HG02840 (cell line): ENCODE measurements around the gene SCAMP1.

Experiments used
- ATAC-seq: cut with Tn5 transposase; IDR thresholded peaks from one replicate; pipeline ENCODE4 v1.9.1; 2021; ENCODE audit warnings: mild to moderate bottlenecking, moderate library complexity, moderate number of reproducible peaks; ENCODE audit not compliant: unreplicated experiment, low FRiP score

The SCAMP1 gene

GRCh38 chr5:78490709-78491485 is 130.5 kb downstream of the SCAMP1 start:
- no peak for ATAC-seq

DNA sequence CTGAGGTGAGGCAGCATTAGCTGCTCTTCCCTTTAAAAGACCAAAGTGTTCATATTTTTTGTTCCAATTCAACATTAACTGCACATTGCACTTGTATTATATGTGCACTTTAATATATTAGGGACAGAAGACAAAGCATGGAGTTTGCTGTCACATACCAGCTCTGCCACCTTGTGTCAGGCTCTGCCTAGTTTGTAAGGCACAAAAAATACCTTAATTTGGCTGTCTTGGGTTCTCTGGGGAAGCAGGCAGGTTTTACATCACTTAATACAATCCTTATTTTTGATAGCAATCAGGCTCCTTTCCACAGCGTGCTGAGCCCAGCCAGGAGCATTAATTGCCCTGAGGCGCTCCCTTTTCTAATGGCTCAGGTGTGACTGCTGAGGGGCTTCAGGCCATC is 131.8 kb downstream of the SCAMP1 start:
- ATAC-seq, result no peak

DNA sequence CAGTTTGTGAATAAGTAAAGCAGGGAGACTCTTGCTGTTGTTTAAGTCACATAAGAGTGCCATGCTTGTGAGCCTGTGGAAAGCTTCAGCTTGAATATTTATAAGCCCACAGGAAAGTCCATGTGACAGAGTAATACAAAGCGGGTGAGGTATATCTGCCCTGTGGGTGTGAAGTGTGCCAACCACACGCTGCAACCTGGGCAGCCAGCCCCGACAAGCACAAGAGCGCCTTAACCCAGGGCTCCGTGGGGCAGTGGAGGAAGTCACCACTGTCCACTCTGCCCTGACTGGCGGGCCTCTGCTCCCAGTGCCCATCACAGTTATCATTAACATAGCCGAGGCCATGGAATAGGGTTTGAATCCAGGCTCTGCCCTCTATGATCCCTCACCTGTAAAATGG is 132.2 kb downstream of the SCAMP1 start:
- no peak for ATAC-seq

- no peak for ATAC-seq
These were observed 135.4 kb downstream of the SCAMP1 start for GRCh38 chr5:78495800-78496199.

GRCh38 chr5:78496373-78496772 is 136.0 kb downstream of the SCAMP1 start:
- no peak for ATAC-seq

DNA sequence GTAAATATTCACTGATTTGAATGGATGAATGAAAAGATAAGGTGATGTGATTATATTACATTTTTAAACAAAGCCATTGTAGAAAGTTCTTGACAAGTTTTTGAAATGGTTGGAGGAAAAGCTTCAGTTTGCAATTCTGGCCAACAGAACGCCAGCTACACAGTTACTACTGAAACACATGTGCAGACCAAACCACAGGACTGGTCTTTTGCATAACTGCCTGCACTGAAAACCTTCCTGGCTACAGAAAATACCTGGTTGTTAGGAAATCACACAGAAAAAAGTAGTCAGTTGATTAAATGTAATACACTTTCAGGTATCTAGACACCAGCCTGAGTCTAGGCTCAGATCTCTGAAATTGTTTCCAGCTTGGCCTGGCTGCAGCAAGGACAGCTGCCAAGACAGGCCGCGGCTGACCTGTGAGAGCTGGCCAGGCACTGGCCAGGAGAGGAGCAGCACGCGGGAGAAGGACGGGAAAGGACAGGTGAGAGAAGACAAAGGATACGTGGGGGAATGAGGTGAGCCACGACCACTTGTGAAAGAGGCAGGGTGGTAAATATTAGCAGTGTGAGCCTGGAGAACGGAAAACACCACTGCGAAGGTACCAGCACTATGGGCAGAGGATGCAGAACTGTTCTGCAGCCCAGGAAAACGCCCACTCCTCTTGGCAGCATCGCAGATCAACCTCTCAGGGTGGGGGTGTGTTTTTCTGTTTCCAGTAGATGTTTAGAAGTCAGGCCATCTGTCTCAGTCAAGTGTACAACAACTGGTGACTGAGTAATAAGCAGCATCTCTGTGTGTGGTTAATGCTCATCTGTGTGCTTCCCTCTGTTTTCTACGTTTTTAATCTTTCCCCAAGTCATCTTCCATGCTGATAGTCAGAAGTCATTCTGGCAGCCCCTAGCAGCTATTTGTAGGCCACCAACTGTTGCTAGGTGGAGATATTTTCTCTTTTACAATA is 137.4 kb downstream of the SCAMP1 start:
- no peak for ATAC-seq

DNA sequence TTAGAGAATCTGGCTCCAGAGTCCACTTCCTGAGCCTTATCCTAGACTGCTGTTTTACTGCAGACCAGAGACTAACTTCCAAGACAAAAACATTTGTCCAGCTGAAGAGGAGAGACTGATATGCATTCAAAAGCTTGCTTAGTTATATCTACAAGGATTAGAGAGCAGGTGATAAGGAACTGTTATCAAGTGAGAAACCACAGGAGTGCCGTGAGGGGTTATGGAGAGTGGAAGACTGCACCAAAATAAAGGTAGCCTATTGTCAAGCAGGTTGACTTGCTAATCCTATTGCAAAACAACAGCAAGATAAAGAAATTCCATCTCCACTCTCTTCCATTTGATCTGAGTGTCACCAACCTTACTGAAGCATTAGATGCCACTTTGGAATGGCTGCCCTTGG is 139.1 kb downstream of the SCAMP1 start:
- no peak for ATAC-seq

- no peak for ATAC-seq
These were observed 139.6 kb downstream of the SCAMP1 start for GRCh38 chr5:78500028-78500427.

DNA sequence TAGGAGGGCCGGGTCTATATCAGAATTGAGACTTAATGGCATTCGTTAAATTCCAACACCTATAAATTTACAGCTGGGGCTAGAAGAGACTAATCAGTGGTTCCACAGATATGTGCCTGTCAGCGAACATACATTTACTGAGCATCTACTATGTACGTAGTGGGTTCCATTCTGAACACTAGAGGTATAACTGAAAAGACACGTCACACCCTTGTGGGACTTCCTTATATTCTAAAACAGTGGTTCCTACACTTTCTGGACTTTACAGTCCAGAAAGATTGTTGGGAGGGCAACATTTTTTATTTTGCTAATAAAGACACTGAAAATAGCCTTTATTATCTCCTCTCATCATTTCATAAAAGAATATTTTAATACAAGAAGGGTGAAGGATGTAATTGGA is 140.5 kb downstream of the SCAMP1 start:
- ATAC-seq, result no peak

DNA sequence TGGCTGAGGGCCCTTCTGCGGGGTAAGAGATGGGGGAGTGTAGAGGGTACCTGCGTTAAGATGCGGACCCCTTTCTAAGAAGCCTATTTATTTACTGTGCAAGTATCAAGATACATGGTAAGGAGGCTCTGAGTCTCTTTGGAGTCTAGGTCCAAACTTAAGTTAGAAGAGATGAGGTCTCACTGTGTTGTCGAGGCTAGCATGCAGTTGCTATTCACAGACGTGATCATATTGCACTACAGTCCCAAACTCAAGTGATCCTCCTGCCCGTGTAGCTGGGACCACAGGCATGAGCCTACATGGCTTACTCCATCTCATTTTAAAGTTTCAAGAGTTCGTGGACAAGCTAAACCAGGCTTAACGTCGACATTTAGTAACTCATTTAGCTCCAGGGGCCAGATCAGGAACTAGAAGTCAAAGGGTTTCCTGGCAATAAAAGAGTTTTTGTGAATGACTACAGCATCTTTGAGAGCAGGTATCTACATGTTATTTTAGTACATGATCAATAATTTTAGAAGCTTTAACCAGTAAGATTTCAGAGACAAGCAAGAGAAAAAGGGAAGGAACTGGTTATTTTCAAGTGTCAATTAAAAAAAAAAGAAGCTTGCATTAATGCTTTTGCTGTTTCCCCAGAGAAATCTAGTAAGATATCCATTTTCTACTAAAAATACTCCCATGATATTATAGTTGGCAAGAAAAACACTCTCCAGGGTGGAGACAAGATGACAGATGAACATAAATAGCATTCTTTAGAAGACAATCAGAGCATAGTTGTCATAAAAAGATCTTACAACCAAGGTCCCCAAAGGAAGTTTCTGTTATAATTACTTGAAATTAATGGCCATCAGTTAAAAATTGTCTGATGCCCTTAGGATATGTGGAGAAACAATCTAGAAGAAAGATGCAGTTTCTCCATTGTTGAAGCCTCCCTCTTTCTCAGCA is 141.3 kb downstream of the SCAMP1 start:
- no peak for ATAC-seq

GRCh38 chr5:78503958-78504653 is 143.7 kb downstream of the SCAMP1 start:
- ATAC-seq, result no peak

GRCh38 chr5:78504704-78505677 is 144.6 kb downstream of the SCAMP1 start:
- ATAC-seq, result no peak

DNA sequence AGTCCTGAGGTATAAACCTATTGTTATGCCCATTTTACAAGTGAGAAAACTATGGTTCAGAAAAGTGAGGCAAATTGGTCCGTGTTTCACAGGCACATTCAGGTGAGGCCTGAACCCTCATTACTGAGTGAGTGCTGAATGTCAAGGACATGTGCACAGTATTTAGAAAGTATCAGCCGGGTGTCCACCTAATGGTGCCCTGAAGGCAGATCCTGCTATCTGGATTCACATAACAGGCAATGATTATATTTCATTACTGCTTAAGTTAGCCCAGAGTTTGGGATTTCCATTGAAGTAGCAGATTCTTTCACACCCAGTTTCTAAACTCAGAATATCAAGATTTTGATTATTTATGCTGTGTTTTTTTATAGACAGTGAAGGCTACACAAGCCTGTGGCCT is 145.4 kb downstream of the SCAMP1 start:
- no peak for ATAC-seq

GRCh38 chr5:78506261-78507024 is 146.0 kb downstream of the SCAMP1 start:
- no peak for ATAC-seq

DNA sequence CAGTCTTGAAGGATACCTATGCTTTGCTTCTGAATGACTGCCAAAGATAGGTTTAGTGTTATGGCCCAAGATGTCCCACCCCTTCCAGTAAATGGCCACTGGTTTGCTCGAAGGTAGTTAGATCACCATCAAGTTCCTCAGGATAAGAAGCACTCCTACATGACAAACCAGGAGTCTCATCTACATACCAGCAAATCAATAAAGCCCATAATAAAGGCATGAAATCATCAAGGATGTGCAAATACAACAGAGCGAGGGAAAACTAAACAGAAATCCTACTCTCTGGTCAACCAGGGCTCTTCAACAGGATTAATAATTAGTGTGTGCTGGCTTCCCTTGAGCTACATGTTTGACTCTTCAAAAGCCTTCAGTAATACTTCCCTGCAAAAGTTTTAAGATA is 147.1 kb downstream of the SCAMP1 start:
- ATAC-seq, result no peak

DNA sequence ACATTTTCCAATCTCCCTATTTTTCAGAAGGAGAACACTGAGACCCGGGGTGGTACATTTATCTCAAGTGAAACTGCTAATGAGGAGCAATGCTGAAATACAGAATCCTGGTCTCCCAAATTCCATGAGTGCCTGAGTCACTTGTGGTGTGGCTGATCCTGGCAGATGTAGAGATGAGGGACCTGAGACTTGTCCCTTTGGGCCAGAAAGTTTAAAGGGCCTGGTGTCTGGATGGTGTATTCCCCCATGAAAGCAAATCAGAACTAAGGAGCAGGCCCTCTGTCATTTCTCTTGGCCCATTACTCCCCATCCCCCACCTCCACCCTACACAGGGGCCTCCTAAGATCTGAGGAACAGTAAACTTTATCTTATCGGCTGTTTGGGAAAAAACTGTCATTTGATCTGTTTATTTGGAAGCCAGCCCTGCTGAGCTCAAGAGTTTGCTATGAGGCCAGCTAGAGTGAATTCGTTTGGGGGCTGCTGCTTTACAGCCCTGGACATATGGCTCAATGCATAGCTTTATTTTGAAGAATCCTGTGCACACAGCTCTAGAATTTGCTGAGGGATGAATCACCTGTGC is 147.9 kb downstream of the SCAMP1 start:
- no peak for ATAC-seq

DNA sequence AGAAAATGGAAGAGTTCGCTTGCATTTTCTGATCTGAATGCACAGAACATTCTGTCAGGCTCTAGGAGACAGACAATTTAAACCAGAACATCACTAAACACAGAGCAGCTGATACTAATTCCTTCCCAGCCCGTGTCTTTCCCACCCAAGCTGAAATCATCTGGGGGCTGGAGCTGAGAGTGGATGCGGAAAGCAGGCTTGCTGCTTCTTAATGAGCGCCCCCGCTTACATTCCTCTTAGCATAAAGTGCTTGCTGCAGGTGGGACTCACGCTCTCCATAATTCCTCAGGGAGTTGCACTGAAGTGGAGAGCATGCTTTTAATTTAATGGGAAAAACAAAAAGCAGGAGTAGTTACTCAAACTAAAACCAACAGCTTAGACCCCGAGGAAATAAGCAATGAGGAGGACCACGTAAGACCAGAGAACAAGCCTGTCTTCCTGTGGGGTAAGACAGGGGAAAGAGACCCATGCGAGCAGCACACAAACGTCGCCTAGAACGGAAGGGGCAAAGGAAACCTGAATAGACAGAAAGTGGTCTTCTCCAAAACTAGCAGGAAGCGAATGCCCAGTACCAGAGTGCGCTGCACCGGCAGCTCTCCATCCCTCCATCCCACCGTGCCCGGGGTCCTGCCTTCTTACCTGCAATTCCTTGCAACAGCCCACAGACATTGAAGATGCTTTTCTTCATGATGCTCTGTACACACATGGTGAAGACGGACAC is 148.9 kb downstream of the SCAMP1 start:
- no peak for ATAC-seq
